HEK293 (cell line): ENCODE measurements around the gene HIC1.

Experiments
- CTCF ChIA-PET: fragments of 350-600 bp; formaldehyde crosslinking; extraction: SDS; loops from one replicate; lab custom pipeline; 2021; ENCODE audit warnings: antibody characterized with exemption; lab: Yijun Ruan, JAX
- POLR2A ChIA-PET: fragments of 300-600 bp; formaldehyde crosslinking; extraction: SDS; loops from one replicate; lab custom pipeline; 2020; ENCODE audit warnings: antibody characterized with exemption, inconsistent platforms; lab: Yijun Ruan, JAX
- H3K27ac ChIP-seq: fragments of 200-500 bp; sonication (Bioruptor generic); 2 replicates; pipeline ENCODE4 v1.5.1; 2014; ENCODE audit warnings: low read depth, low read length, control low read depth, inconsistent platforms; ENCODE audit errors: extremely low read depth
- H3K36me3 ChIP-seq, 2 experiments: fragments of 200-500 bp in 1 of 2; sonication (Bioruptor generic) in 1 of 2; 1 replicate in 1 of 2; 2 replicates in 1 of 2; pipeline ENCODE4 v1.5.1; 2014 to 2017; ENCODE audit warnings: inconsistent platforms in 2 of 2, low read length in 2 of 2; ENCODE audit not compliant: control insufficient read depth in 2 of 2, insufficient read depth in 1 of 2
- H3K4me1 ChIP-seq: fragments of 200-500 bp; sonication (Bioruptor generic); 2 replicates; pipeline ENCODE4 v1.5.1; 2014; ENCODE audit warnings: mild to moderate bottlenecking, low read length, inconsistent platforms; ENCODE audit not compliant: control insufficient read depth, insufficient read depth
- H3K4me3 ChIP-seq: 2 replicates; pipeline ENCODE4 v1.5.1; 2011; ENCODE audit warnings: low read depth, mild to moderate bottlenecking, control low read depth, low read length, moderate library complexity
- H3K9me3 ChIP-seq: fragments of 200-500 bp; sonication (Bioruptor generic); 2 replicates; pipeline ENCODE4 v1.5.1; 2014; ENCODE audit warnings: low read depth, low read length, inconsistent platforms; ENCODE audit not compliant: control insufficient read depth, insufficient read depth
- BCL11A ChIP-seq: fragments of 450-650 bp; formaldehyde crosslinking; IDR thresholded peaks from 2 replicates; pipeline ENCODE4 v1.5.1; 2016; ENCODE audit warnings: low read depth, missing biosample characterization, missing genetic modification characterization
- GLI2 ChIP-seq: fragments of 450-650 bp; formaldehyde crosslinking; IDR thresholded peaks from 2 replicates; pipeline ENCODE4; 2017; ENCODE audit warnings: missing biosample characterization, missing genetic modification characterization, low read depth, borderline replicate concordance
- KLF8 ChIP-seq: fragments of 450-650 bp; formaldehyde crosslinking; IDR thresholded peaks from 2 replicates; pipeline ENCODE4 v1.5.1; 2016; ENCODE audit warnings: missing biosample characterization, missing genetic modification characterization
- MEIS1 ChIP-seq: sonication (generic); formaldehyde crosslinking; IDR thresholded peaks from 2 replicates; pipeline ENCODE4 v1.8.1; 2022; ENCODE audit warnings: missing genetic modification reagents, mild to moderate bottlenecking, borderline replicate concordance
- ZFP37 ChIP-seq: fragments of 450-650 bp; formaldehyde crosslinking; IDR thresholded peaks from 2 replicates; pipeline ENCODE4 v1.5.1; 2016; ENCODE audit warnings: missing biosample characterization, missing genetic modification characterization
- ZFP69B ChIP-seq: fragments of 450-650 bp; formaldehyde crosslinking; IDR thresholded peaks from 2 replicates; pipeline ENCODE4 v1.5.1; 2016; ENCODE audit warnings: missing biosample characterization, missing genetic modification characterization
- ZNF155 ChIP-seq: fragments of 450-650 bp; formaldehyde crosslinking; IDR thresholded peaks from 2 replicates; pipeline ENCODE4 v1.5.1; 2016; ENCODE audit warnings: missing biosample characterization, missing genetic modification characterization
- ZNF16 ChIP-seq: fragments of 450-650 bp; formaldehyde crosslinking; IDR thresholded peaks from 2 replicates; pipeline ENCODE4 v1.5.1; 2016; ENCODE audit warnings: low read depth, missing biosample characterization, missing genetic modification characterization
- ZNF292 ChIP-seq: fragments of 450-650 bp; formaldehyde crosslinking; IDR thresholded peaks from 2 replicates; pipeline ENCODE4 v1.5.1; 2016; ENCODE audit warnings: low read depth, missing biosample characterization, missing genetic modification characterization, borderline replicate concordance
- ZNF311 ChIP-seq: fragments of 450-650 bp; formaldehyde crosslinking; IDR thresholded peaks from 2 replicates; pipeline ENCODE4 v1.5.1; 2017; ENCODE audit warnings: missing biosample characterization, missing genetic modification characterization, borderline replicate concordance
- ZNF335 ChIP-seq: fragments of 450-650 bp; formaldehyde crosslinking; conservative IDR thresholded peaks from 2 replicates; pipeline ENCODE4 v1.5.1; 2016; ENCODE audit warnings: missing biosample characterization, missing genetic modification characterization
- ZNF473 ChIP-seq: fragments of 450-650 bp; formaldehyde crosslinking; IDR thresholded peaks from 2 replicates; pipeline ENCODE4 v1.5.1; 2017; ENCODE audit warnings: missing biosample characterization, missing genetic modification characterization
- ZNF571 ChIP-seq: fragments of 450-650 bp; formaldehyde crosslinking; IDR thresholded peaks from 2 replicates; pipeline ENCODE4 v1.5.0; 2017; ENCODE audit warnings: missing biosample characterization, missing genetic modification characterization
- ZNF585B ChIP-seq: fragments of 450-650 bp; formaldehyde crosslinking; IDR thresholded peaks from 2 replicates; pipeline ENCODE4 v1.5.1; 2016; ENCODE audit warnings: missing biosample characterization, missing genetic modification characterization
- ZNF621 ChIP-seq: fragments of 450-650 bp; formaldehyde crosslinking; IDR thresholded peaks from 2 replicates; pipeline ENCODE4 v1.5.1; 2017; ENCODE audit warnings: missing biosample characterization, missing genetic modification characterization
- ZNF626 ChIP-seq: fragments of 450-650 bp; sonication (Bioruptor Pico); formaldehyde crosslinking; IDR thresholded peaks from 2 replicates; pipeline ENCODE4 v1.5.1; 2018; ENCODE audit warnings: missing biosample characterization, missing genetic modification characterization, inconsistent platforms
- ZNF791 ChIP-seq: fragments of 450-650 bp; formaldehyde crosslinking; IDR thresholded peaks from 2 replicates; pipeline ENCODE4 v1.5.1; 2016; ENCODE audit warnings: missing biosample characterization, missing genetic modification characterization
- TF ChIP-seq, protein P1 (sequence below): fragments of 450-650 bp; formaldehyde crosslinking; IDR thresholded peaks from 2 replicates; pipeline ENCODE4 v1.5.1; 2016; ENCODE audit warnings: missing biosample characterization, missing genetic modification characterization, low read depth
- TF ChIP-seq, protein P2 (sequence below): fragments of 450-650 bp; formaldehyde crosslinking; conservative IDR thresholded peaks from 2 replicates; pipeline ENCODE4 v1.5.1; 2016; ENCODE audit warnings: low read depth, missing biosample characterization, missing genetic modification characterization
- TF ChIP-seq, protein P3 (sequence below): fragments of 450-650 bp; formaldehyde crosslinking; IDR thresholded peaks from 2 replicates; pipeline ENCODE4 v1.5.1; 2017; ENCODE audit warnings: missing biosample characterization, missing genetic modification characterization
- TF ChIP-seq, protein P4 (sequence below): fragments of 450-650 bp; formaldehyde crosslinking; IDR thresholded peaks from 2 replicates; pipeline ENCODE4 v1.5.1; 2016; ENCODE audit warnings: missing biosample characterization, missing genetic modification characterization
- TF ChIP-seq, protein P5 (sequence below): fragments of 450-650 bp; formaldehyde crosslinking; IDR thresholded peaks from 2 replicates; pipeline ENCODE4 v1.5.1; 2016; ENCODE audit warnings: missing biosample characterization, missing genetic modification characterization

HIC1 gene

DNA sequence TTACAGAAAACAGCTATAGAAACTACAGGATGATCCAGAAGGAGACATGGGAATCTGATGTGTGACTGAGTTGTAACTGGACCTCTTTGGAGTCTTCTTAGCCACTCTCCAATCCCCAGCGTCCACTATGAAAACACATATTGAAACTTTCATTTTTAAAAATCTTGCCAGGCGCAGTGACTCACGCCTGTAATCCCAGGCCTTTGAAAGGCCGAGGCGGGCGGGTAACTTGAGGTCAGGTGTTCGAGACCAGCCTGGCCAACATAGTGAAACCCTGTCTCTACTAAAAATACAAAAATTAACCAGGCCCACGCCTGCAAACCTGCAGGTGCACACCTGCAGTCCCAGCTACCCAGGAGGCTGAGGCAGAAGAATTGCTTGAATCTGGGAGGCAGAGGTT is 53.3 kb downstream of the HIC1 start (continued):
- TF ChIP-seq, protein P1, sequence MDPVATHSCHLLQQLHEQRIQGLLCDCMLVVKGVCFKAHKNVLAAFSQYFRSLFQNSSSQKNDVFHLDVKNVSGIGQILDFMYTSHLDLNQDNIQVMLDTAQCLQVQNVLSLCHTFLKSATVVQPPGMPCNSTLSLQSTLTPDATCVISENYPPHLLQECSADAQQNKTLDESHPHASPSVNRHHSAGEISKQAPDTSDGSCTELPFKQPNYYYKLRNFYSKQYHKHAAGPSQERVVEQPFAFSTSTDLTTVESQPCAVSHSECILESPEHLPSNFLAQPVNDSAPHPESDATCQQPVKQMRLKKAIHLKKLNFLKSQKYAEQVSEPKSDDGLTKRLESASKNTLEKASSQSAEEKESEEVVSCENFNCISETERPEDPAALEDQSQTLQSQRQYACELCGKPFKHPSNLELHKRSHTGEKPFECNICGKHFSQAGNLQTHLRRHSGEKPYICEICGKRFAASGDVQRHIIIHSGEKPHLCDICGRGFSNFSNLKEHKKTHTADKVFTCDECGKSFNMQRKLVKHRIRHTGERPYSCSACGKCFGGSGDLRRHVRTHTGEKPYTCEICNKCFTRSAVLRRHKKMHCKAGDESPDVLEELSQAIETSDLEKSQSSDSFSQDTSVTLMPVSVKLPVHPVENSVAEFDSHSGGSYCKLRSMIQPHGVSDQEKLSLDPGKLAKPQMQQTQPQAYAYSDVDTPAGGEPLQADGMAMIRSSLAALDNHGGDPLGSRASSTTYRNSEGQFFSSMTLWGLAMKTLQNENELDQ, result no peak
- TF ChIP-seq, protein P2, sequence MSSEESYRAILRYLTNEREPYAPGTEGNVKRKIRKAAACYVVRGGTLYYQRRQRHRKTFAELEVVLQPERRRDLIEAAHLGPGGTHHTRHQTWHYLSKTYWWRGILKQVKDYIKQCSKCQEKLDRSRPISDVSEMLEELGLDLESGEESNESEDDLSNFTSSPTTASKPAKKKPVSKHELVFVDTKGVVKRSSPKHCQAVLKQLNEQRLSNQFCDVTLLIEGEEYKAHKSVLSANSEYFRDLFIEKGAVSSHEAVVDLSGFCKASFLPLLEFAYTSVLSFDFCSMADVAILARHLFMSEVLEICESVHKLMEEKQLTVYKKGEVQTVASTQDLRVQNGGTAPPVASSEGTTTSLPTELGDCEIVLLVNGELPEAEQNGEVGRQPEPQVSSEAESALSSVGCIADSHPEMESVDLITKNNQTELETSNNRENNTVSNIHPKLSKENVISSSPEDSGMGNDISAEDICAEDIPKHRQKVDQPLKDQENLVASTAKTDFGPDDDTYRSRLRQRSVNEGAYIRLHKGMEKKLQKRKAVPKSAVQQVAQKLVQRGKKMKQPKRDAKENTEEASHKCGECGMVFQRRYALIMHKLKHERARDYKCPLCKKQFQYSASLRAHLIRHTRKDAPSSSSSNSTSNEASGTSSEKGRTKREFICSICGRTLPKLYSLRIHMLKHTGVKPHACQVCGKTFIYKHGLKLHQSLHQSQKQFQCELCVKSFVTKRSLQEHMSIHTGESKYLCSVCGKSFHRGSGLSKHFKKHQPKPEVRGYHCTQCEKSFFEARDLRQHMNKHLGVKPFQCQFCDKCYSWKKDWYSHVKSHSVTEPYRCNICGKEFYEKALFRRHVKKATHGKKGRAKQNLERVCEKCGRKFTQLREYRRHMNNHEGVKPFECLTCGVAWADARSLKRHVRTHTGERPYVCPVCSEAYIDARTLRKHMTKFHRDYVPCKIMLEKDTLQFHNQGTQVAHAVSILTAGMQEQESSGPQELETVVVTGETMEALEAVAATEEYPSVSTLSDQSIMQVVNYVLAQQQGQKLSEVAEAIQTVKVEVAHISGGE (tag by site-specific recombination), result no peak
- TF ChIP-seq ZNF473 (no peak), ZNF585B (tag by site-specific recombination) (no peak), ZNF791 (tag by site-specific recombination) (no peak)

DNA sequence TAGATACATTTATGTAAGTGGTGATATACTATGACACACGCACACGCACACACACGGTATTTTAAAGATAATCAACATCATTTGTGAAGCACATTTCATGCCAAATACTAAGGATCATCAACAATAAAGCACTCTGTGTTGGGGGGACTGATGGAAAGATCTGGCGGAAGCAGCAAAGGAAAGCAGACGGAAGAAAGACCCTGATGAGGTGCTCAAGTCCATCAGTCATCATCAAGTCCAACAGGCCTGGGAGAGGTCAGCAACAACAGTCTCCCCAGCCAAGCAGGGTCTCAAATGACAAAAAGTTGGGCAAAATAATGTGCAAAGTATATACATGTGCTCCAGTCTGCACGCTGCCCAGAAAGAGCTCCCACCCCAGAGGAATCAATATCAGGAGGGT is 55.5 kb downstream of the HIC1 start:
- TF ChIP-seq ZNF311 (tag by site-specific recombination) (no peak), ZNF626 (tag by site-specific recombination) (no peak), ZNF292 (tag by site-specific recombination) (no peak), BCL11A (tag by site-specific recombination) (no peak), ZNF16 (no peak), ZNF335 (no peak), ZNF571 (tag by site-specific recombination) (no peak), ZNF155 (tag by site-specific recombination) (no peak), ZFP37 (no peak), GLI2 (tag by site-specific recombination) (no peak), ZNF621 (tag by site-specific recombination) (no peak), ZFP69B (tag by site-specific recombination) (no peak), MEIS1 (CRISPR knock-in tag) (no peak), KLF8 (no peak)
- TF ChIP-seq, protein P3, sequence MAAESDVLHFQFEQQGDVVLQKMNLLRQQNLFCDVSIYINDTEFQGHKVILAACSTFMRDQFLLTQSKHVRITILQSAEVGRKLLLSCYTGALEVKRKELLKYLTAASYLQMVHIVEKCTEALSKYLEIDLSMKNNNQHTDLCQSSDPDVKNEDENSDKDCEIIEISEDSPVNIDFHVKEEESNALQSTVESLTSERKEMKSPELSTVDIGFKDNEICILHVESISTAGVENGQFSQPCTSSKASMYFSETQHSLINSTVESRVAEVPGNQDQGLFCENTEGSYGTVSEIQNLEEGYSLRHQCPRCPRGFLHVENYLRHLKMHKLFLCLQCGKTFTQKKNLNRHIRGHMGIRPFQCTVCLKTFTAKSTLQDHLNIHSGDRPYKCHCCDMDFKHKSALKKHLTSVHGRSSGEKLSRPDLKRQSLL (tag by site-specific recombination), result no peak
- TF ChIP-seq, protein P4, sequence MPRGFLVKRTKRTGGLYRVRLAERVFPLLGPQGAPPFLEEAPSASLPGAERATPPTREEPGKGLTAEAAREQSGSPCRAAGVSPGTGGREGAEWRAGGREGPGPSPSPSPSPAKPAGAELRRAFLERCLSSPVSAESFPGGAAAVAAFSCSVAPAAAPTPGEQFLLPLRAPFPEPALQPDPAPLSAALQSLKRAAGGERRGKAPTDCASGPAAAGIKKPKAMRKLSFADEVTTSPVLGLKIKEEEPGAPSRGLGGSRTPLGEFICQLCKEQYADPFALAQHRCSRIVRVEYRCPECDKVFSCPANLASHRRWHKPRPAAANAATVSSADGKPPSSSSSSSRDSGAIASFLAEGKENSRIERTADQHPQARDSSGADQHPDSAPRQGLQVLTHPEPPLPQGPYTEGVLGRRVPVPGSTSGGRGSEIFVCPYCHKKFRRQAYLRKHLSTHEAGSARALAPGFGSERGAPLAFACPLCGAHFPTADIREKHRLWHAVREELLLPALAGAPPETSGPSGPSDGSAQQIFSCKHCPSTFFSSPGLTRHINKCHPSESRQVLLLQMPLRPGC (tag by site-specific recombination), result no peak
- TF ChIP-seq, protein P5, sequence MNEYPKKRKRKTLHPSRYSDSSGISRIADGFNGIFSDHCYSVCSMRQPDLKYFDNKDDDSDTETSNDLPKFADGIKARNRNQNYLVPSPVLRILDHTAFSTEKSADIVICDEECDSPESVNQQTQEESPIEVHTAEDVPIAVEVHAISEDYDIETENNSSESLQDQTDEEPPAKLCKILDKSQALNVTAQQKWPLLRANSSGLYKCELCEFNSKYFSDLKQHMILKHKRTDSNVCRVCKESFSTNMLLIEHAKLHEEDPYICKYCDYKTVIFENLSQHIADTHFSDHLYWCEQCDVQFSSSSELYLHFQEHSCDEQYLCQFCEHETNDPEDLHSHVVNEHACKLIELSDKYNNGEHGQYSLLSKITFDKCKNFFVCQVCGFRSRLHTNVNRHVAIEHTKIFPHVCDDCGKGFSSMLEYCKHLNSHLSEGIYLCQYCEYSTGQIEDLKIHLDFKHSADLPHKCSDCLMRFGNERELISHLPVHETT (tag by site-specific recombination), result no peak
- H3K4me3 ChIP-seq, result no peak overlapping the region
- no peak overlapping the region for H3K27ac ChIP-seq
- H3K4me1 ChIP-seq, result no peaks in the 10 kb centered on the region
- no peaks in the 10 kb centered on the region for H3K9me3 ChIP-seq
- ChIA-PET CTCF (no interaction called here), POLR2A (interaction anchor here (0.6 to 0.7 kb wide), 2 partner anchors 22 to 28 kb away, joined by 3 to 5 read pairs; no protein-coding TSS in a partner anchor)
- H3K36me3 ChIP-seq, result no peaks in the 10 kb centered on the region; a peak in 1 of 3 replicates
